K562 treated with DMSO at 1 percent for 48 hours (cell line): ENCODE measurements around the gene STEAP2. TPM values are rescaled to one million over a fixed set of nuclear protein-coding genes. Genes with fewer than 3 reads are reported as not detected.

Experiments used
- total RNA-seq: library from RNA; unstranded; fragments of 300-600 nt; gene quantifications from 2 replicates; pipeline ENCODE4 v1.2.3, GENCODE V29; 2022; ENCODE audit warnings: low replicate concordance; ENCODE audit errors: extremely low read depth

The STEAP2 gene
- total RNA-seq: not detected in 2 replicates

DNA sequence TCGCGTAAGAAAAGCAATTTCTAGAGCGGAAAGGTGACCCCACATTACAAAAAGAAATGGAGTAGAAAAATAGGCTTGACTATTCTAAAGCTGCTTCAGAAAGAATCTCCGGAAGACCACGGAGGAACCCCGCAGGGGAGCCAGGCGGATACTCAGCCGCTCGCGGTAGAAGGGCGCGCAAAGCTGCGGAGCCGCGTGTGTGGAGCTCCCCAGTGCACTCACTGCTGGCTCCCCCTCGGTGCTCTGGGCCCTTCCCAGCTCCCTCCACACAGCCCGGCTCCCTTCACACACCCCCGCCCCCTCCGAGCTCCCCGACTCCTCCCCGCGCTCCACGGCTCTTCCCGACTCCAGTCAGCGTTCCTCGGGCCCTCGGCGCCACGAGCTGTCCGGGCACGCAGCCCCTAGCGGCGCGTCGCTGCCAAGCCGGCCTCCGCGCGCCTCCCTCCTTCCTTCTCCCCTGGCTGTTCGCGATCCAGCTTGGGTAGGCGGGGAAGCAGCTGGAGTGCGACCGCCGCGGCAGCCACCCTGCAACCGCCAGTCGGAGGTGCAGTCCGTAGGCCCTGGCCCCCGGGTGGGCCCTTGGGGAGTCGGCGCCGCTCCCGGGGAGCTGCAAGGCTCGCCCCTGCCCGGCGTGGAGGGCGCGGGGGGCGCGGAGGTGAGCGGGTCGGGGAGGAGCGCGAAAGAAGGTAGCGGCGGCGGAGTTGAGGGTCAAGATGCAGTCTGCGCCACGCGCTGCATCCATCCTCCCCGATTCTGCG is at the start of gene STEAP2:
STEAP2 (plus strand) TSS at position 350 of the 758 bp plus-strand sequence. CDS start 13,343 bp downstream, outside the sequence.

DNA sequence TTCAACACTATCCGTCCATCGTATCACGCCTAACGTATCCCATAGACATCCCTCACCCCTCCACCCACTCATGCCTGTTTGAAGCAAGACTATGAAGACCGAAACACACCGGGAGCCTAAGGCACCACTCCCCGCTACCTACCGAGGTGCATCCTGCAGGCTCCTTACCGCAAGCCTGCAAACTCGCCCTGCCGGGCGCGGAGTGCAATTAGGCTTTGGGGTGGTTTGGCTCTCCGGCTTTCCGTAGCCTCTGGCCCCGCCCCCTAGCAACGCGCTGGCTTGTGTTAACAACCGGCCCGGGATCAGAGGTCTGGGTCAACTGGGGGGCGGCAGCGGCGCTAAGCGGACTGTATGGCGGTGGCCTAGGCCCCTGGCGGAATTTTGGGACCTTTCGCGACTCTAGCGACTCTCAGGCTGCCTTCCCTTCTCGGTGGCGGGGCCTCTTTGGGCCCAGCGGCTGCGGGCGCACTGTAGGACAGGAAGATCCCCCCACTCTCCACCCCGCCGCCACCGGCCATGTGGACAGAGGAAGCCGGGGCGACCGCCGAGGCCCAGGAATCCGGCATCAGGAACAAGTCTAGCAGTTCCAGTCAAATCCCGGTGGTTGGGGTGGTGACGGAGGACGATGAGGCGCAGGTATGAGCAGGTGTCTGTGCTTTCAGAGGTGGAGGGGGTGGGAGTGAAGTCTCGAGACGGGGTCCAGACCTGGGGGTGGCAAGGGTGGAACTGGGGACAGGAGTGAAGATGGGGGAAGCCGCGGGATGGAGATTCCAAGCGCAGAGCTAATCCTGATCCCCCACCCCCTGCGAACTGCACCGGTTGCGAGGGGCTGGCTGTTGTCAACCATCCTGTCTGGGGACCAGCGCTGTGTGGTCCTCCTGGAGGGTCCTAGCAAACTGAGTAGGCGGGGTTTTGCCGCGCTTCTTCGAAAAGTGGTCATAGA is 33.6 kb downstream of the STEAP2 start, which contains the start of gene CFAP69:
CFAP69 (plus strand) TSS at position 266 of the 943 bp plus-strand sequence; CDS start at position 517, 251 bp downstream.

Other genes with a start within 250 kb of the STEAP2 start
- not detected in 2 replicates for gene STEAP1, start 57.3 kb upstream of the STEAP2 start, total RNA-seq
- not detected in 2 replicates for gene CFAP69, start 33.4 kb downstream of the STEAP2 start, total RNA-seq
- not detected in 2 replicates for gene FAM237B, start 109.6 kb downstream of the STEAP2 start, total RNA-seq
- not detected in 2 replicates for gene GTPBP10, start 135.0 kb downstream of the STEAP2 start, total RNA-seq
- not detected in 2 replicates for gene CLDN12, start 191.7 kb downstream of the STEAP2 start, total RNA-seq